ENCODE results near the gene VPS13D.
"Not testable (repeated sequence)": the region's sequence is repeated elsewhere in the genome, so short reads cannot be mapped to it uniquely, and the experiment has no call there.

Gene VPS13D

GRCh38 chr1:12301518-12302237 is 71.8 kb downstream of the VPS13D start:
- Mint-ChIP-seq H3K4me1 (ENCODE audit: low read depth) (peaks cover 5% of the 10 kb centered on the region), H3K36me3 (ENCODE audit: low read depth) (peaks cover 91% of the 10 kb centered on the region), H3K27ac (no peak overlapping the region), H3K4me3 (no peak overlapping the region), H3K27me3 (no peaks in the 10 kb centered on the region), H3K9me3 (no peaks in the 10 kb centered on the region)
- intact Hi-C loops (cut with micrococcal nuclease), result no loop called here

- Mint-ChIP-seq H3K36me3 (ENCODE audit: low read depth) (peaks cover 91% of the 10 kb centered on the region), H3K4me3 (no peak overlapping the region), H3K27ac (no peak overlapping the region), H3K4me1 (ENCODE audit: low read depth) (peaks cover 5% of the 10 kb centered on the region), H3K9me3 (no peaks in the 10 kb centered on the region), H3K27me3 (no peaks in the 10 kb centered on the region)
- intact Hi-C loops (cut with micrococcal nuclease), result no loop called here
Measured at GRCh38 chr1:12302798-12303447, 73.1 kb downstream of the VPS13D start.

- H3K36me3 Mint-ChIP-seq (ENCODE audit: low read depth), result peaks cover 91% of the 10 kb centered on the region
- H3K4me3 Mint-ChIP-seq, result no peak overlapping the region
- no peaks in the 10 kb centered on the region for H3K9me3 Mint-ChIP-seq
- H3K27ac Mint-ChIP-seq, result no peak overlapping the region
- intact Hi-C loops (cut with micrococcal nuclease), result no loop called here
- no peaks in the 10 kb centered on the region for H3K4me1 Mint-ChIP-seq (ENCODE audit: low read depth)
- H3K27me3 Mint-ChIP-seq, result no peaks in the 10 kb centered on the region
Measured at GRCh38 chr1:12305377-12305776, 75.5 kb downstream of the VPS13D start.

GRCh38 chr1:12309783-12310742 is 80.2 kb downstream of the VPS13D start:
- no peaks in the 10 kb centered on the region for H3K27me3 Mint-ChIP-seq
- intact Hi-C loops (cut with micrococcal nuclease), result no loop called here
- H3K36me3 Mint-ChIP-seq (ENCODE audit: low read depth), result peaks cover 98% of the 10 kb centered on the region
- no peaks in the 10 kb centered on the region for H3K4me1 Mint-ChIP-seq (ENCODE audit: low read depth)
- H3K4me3 Mint-ChIP-seq, result no peak overlapping the region
- H3K27ac Mint-ChIP-seq, result no peak overlapping the region
- H3K9me3 Mint-ChIP-seq, result no peaks in the 10 kb centered on the region

GRCh38 chr1:12314333-12314903 is 84.6 kb downstream of the VPS13D start:
- intact Hi-C loops (cut with micrococcal nuclease), result no loop called here

GRCh38 chr1:12315146-12315545 is 85.3 kb downstream of the VPS13D start:
- peaks cover 97% of the 10 kb centered on the region for H3K36me3 Mint-ChIP-seq (ENCODE audit: low read depth)
- H3K4me3 Mint-ChIP-seq, result no peak overlapping the region
- no peaks in the 10 kb centered on the region for H3K27me3 Mint-ChIP-seq
- intact Hi-C loops (cut with micrococcal nuclease), result no loop called here
- H3K27ac Mint-ChIP-seq, result no peak overlapping the region
- no peaks in the 10 kb centered on the region for H3K4me1 Mint-ChIP-seq (ENCODE audit: low read depth)
- H3K9me3 Mint-ChIP-seq, result no peaks in the 10 kb centered on the region

More at GRCh38 chr1:12314333-12314903, 84.6 kb downstream of the VPS13D start:
- Mint-ChIP-seq H3K9me3 (no peaks in the 10 kb centered on the region), H3K27me3 (no peaks in the 10 kb centered on the region), H3K36me3 (ENCODE audit: low read depth) (peaks cover 97% of the 10 kb centered on the region), H3K4me1 (ENCODE audit: low read depth) (no peaks in the 10 kb centered on the region), H3K27ac (no peak overlapping the region), H3K4me3 (no peak overlapping the region)

GRCh38 chr1:12316331-12316730 is 86.5 kb downstream of the VPS13D start:
- Mint-ChIP-seq H3K9me3 (no peaks in the 10 kb centered on the region), H3K4me1 (ENCODE audit: low read depth) (no peaks in the 10 kb centered on the region), H3K4me3 (no peak overlapping the region), H3K36me3 (ENCODE audit: low read depth) (peaks cover 97% of the 10 kb centered on the region), H3K27ac (no peak overlapping the region), H3K27me3 (no peaks in the 10 kb centered on the region)
- intact Hi-C loops (cut with micrococcal nuclease), result no loop called here

GRCh38 chr1:12320486-12320885 is 90.7 kb downstream of the VPS13D start:
- no peak overlapping the region for H3K4me3 Mint-ChIP-seq
- intact Hi-C loops (cut with micrococcal nuclease), result no loop called here
- peaks cover 97% of the 10 kb centered on the region for H3K36me3 Mint-ChIP-seq (ENCODE audit: low read depth)
- no peak overlapping the region for H3K27ac Mint-ChIP-seq
- H3K4me1 Mint-ChIP-seq (ENCODE audit: low read depth), result peaks cover 7% of the 10 kb centered on the region
- H3K9me3 Mint-ChIP-seq, result no peaks in the 10 kb centered on the region
- H3K27me3 Mint-ChIP-seq, result no peaks in the 10 kb centered on the region

GRCh38 chr1:12324423-12324822 is 94.6 kb downstream of the VPS13D start:
- H3K27me3 Mint-ChIP-seq, result no peaks in the 10 kb centered on the region
- peaks cover 7% of the 10 kb centered on the region for H3K4me1 Mint-ChIP-seq (ENCODE audit: low read depth)
- peaks cover 89% of the 10 kb centered on the region for H3K36me3 Mint-ChIP-seq (ENCODE audit: low read depth)
- H3K27ac Mint-ChIP-seq, result no peak overlapping the region
- intact Hi-C loops (cut with micrococcal nuclease), result no loop called here
- no peaks in the 10 kb centered on the region for H3K9me3 Mint-ChIP-seq
- H3K4me3 Mint-ChIP-seq, result no peak overlapping the region

- H3K36me3 Mint-ChIP-seq (ENCODE audit: low read depth), result peaks cover 89% of the 10 kb centered on the region
- H3K9me3 Mint-ChIP-seq; intact Hi-C loops (cut with micrococcal nuclease); H3K4me3 Mint-ChIP-seq; H3K27ac Mint-ChIP-seq; H3K27me3 Mint-ChIP-seq; H3K4me1 Mint-ChIP-seq (ENCODE audit: low read depth): not testable (repeated sequence)
Measured at GRCh38 chr1:12324973-12325372, 95.1 kb downstream of the VPS13D start.

- Mint-ChIP-seq H3K4me3 (no peak overlapping the region), H3K27me3 (no peaks in the 10 kb centered on the region), H3K4me1 (ENCODE audit: low read depth) (peaks cover 7% of the 10 kb centered on the region), H3K36me3 (ENCODE audit: low read depth) (peaks cover 88% of the 10 kb centered on the region), H3K9me3 (no peaks in the 10 kb centered on the region), H3K27ac (no peak overlapping the region)
- intact Hi-C loops (cut with micrococcal nuclease), result no loop called here
Measured at GRCh38 chr1:12326986-12327385, 97.2 kb downstream of the VPS13D start.

- H3K27ac Mint-ChIP-seq, result no peak overlapping the region
- peaks cover 88% of the 10 kb centered on the region for H3K36me3 Mint-ChIP-seq (ENCODE audit: low read depth)
- no peaks in the 10 kb centered on the region for H3K27me3 Mint-ChIP-seq
- peaks cover 7% of the 10 kb centered on the region for H3K4me1 Mint-ChIP-seq (ENCODE audit: low read depth)
- H3K4me3 Mint-ChIP-seq, result no peak overlapping the region
- H3K9me3 Mint-ChIP-seq, result no peaks in the 10 kb centered on the region
- intact Hi-C loops (cut with micrococcal nuclease), result no loop called here
Measured at GRCh38 chr1:12327566-12327965, 97.7 kb downstream of the VPS13D start.

- H3K36me3 Mint-ChIP-seq (ENCODE audit: low read depth), result peaks cover 95% of the 10 kb centered on the region
- H3K27ac Mint-ChIP-seq, result no peak overlapping the region
- H3K27me3 Mint-ChIP-seq, result no peaks in the 10 kb centered on the region
Measured at GRCh38 chr1:12333036-12333785, 103.4 kb downstream of the VPS13D start.

More at GRCh38 chr1:12333036-12333785, 103.4 kb downstream of the VPS13D start:
- Mint-ChIP-seq H3K4me1 (ENCODE audit: low read depth) (no peaks in the 10 kb centered on the region), H3K9me3 (no peaks in the 10 kb centered on the region), H3K4me3 (no peak overlapping the region)
- intact Hi-C loops (cut with micrococcal nuclease), result no loop called here

Data from dendritic cell treated with granulocyte-macrophage colony-stimulating factor and Interleukin-4, amounts not matched to agents 40 ng/mL and 50 ng/mL, for 4 days (primary cell).